ENCODE results near the gene CLHC1. TPM values are rescaled to one million over a fixed set of nuclear protein-coding genes. Genes with fewer than 3 reads are reported as not detected.
"Not testable (repeated sequence)": the region's sequence is repeated elsewhere in the genome, so short reads cannot be mapped to it uniquely, and the experiment has no call there.

Gene CLHC1
- 10 to 100 TPM; 29.1 to 34.2 TPM for total RNA-seq
- polyA plus RNA-seq = 1 to 10 TPM; 1.8 to 3.5 (median 2.2) TPM
- total RNA-seq = 2.1 to 9.1 (median 5.1) reads per million in 6 experiments

DNA sequence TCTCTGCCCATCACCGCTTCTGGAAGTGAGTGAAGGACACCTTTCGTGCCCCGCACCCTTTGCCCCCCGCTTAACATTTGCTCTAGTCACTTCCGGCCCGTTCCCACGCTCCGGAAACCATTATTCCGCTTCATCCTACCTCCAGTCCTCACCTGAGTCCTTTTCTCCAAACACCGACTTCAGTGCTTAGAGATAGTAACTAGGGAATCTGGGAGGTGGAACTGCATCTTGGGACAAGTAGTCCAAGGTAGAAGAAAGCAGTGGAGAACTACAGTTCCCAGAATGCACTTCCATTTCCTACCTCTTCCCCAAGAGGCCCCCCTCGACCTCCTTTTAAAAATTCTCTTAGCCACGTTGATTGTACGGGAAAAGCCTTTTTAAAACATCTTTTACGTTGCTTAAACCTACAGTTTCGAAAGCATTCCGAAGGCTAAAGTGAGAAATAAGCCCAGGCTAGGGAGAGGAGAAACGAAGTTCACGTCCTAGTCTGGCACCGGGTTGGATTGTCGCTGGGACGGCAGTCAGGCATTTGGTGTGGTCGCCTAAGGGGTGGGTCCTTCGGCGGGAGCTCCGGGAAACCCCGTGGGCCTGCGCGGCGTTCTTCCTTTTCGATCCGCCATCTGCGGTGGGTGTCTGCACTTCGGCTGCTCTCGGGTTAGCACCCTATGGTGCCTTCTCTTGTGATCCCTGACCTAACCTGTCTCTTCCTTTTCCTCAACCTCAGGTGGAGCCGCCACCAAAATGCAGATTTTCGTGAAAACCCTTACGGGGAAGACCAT, at the start of gene CLHC1, which contains the start of gene RPS27A:
CLHC1 (minus strand) TSS at position 210 of the 779 bp plus-strand sequence. CDS start 9,882 bp downstream, outside the sequence.
RPS27A (plus strand) TSS at position 605 of the 779 bp plus-strand sequence; CDS start at position 742, 137 bp downstream.
- peaks cover 6 to 40% (median 15%) of the 10 kb centered on the region in 3 donors for H3K36me3 Mint-ChIP-seq
- peaks cover 0 to 10% (median 0%) of the 10 kb centered on the region in 9 donors for H3K9me3 Mint-ChIP-seq
- POLR2A ChIA-PET = interaction anchor here (0.6 to 1.9 kb wide), 16 partner anchors 9 to 510 kb away, joined by 3 to 49 read pairs (median 5); partner anchors contain the start of genes CFAP36, MTIF2, PPP4R3B and RTN4

DNA sequence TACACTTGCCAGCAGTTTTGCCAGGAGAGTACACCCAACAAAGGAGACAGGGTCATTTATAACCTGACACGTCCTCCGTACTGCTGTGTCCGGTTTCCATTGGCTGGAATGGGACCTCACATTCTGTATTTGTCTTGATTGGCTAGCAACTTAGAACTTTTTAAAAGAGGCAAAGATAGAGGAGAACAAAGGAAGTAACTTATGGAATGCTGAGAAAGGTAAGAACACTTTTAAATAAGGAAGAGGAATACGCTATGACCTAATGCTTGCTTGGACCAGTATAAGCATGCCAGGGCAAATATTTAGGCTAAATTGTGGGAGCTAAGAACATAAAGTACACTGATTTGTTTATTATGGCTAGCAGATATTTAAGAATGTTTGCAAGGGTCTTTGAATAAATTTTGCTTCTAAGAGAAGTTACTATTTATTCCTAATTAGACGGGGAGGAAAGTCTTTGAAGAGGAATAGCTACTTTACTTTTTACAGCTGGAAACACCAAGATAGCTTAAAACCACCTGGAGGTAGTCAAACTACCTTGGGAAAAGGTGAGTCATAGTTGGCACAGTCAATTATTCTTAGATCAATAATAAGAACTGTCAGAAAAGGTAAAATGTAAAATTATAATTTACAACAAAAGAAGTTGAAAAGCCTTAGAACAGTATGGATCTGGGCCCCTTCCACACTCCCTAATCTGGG, 48.9 kb upstream of the CLHC1 start:
- H3K9me3 Mint-ChIP-seq, H3K27me3 Mint-ChIP-seq, H3K36me3 Mint-ChIP-seq, DNase-seq, ATAC-seq: not testable (repeated sequence)
- Mint-ChIP-seq H3K4me3 (peak overlapping the region; percentile 40 to 96 (median 70)), H3K4me1 (peaks cover 9 to 30% (median 23%) of the 10 kb centered on the region in 4 donors), H3K27ac (peak overlapping the region; percentile 9 to 99 (median 98))
- POLR2A ChIA-PET = interaction anchor here (0.6 to 2.3 kb wide), 4 partner anchors 11 to 239 kb away, joined by 3 to 17 read pairs (median 4); partner anchors contain the start of genes CFAP36 and MTIF2

More for the DNA sequence above, at the start of gene CLHC1, which contains the start of gene RPS27A:
- H3K4me1 Mint-ChIP-seq = peaks cover 30 to 69% (median 68%) of the 10 kb centered on the region in 4 donors
- no peaks in the 10 kb centered on the region for H3K27me3 Mint-ChIP-seq
- DNase-seq = peak; percentile 85 to 99 (median 92)
- peak within 1 kb of the TSS; percentile 96 to 100 (median 100) for H3K4me3 Mint-ChIP-seq
- peak; percentile 84 to 90 for ATAC-seq
- H3K27ac Mint-ChIP-seq = peak within 1 kb of the TSS; percentile 97 to 100 (median 99)

DNA sequence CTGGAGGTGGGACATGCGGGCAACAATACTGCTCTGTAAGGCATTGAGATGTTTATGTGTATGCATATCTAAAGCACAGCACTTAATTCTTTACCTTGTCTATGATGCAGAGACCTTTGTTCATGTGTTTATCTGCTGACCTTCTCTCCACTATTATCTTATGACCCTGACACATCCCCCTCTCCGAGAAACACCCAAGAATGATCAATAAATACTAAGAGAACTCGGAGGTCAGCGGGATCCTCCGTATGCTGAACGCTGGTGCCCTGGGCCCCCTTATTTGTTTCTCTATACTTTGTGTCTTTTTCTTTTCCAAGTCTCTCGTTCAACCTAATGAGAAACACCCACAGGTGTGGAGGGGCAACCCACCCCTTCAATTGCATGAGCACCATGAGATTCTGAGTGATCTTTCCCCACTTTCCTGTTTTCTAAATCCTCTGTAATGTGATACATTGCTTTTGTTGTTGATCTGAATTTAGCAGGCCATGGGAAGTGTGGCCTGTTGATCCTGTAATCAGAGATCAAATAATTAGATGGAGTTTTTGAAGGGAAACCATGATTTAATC, 47.8 kb upstream of the CLHC1 start:
- not testable (repeated sequence) for H3K27me3 Mint-ChIP-seq, H3K36me3 Mint-ChIP-seq, DNase-seq, H3K9me3 Mint-ChIP-seq, ATAC-seq
- Mint-ChIP-seq H3K27ac (peak overlapping the region in 3 of 10 donors; percentile 15 to 49 (median 48)), H3K4me3 (peak overlapping the region in 5 of 10 donors; percentile 6 to 45 (median 11)), H3K4me1 (peaks cover 9 to 26% (median 20%) of the 10 kb centered on the region in 4 donors)
- POLR2A ChIA-PET = interaction anchor here (2.3 kb wide), 1 partner anchor 10 kb away, joined by 17 read pairs; the partner anchor contains the start of gene MTIF2

DNA sequence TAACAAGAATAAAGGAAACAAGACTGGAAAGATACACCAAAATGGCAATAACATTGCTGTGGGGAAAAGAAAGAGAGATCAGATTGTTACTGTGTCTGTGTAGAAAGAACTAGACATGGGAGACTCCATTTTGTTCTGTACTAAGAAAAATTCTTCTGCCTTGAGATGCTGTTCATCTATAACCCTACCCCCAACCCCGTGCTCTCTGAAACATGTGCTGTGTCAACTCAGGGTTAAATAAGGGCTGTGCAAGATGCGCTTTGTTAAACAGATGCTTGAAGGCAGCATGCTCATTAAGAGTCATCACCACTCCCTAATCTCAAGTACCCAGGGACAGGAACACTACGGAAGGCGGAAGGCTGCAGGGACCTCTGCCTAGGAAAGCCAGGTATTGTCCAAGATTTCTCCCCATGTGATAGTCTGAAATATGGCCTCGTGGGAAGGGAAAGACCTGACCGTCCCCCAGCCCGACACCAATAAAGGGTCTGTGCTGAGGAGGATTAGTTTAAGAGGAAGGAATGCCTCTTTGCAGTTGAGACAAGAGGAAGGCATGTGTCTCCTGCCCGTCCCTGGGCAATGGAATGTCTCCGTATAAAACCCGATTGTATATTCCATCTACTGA, 47.2 kb upstream of the CLHC1 start:
- POLR2A ChIA-PET, H3K4me3 Mint-ChIP-seq, ATAC-seq, H3K36me3 Mint-ChIP-seq, H3K27me3 Mint-ChIP-seq, H3K9me3 Mint-ChIP-seq, DNase-seq: not testable (repeated sequence)
- peak overlapping the region in 3 of 10 donors; percentile 6 to 49 (median 14) for H3K27ac Mint-ChIP-seq
- peaks cover 9 to 23% (median 17%) of the 10 kb centered on the region in 4 donors for H3K4me1 Mint-ChIP-seq

DNA sequence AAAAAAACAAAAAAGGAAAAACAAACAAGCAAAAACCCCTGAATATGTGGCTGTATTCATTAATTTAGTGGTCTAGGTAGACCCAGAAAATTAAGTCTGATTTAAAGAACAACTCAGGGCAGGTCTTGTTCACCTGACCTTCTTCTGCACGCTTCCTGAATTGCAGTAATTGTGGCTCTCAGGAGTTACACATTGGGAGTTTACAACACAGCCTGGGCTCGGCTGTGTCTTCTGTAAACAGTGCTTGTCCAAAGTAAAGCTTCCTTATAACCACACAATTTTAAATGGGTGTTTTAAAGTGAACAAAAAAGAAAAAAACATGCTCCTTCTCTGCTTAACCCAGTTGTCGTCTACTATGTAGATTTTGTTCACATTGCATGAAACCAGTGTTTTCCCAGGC, 45.2 kb upstream of the CLHC1 start:
- peaks cover 0 to 6% (median 4%) of the 10 kb centered on the region in 4 donors for H3K4me1 Mint-ChIP-seq
- H3K4me3 Mint-ChIP-seq = no peak overlapping the region
- DNase-seq = no peak
- H3K36me3 Mint-ChIP-seq = no peaks in the 10 kb centered on the region
- POLR2A ChIA-PET = no interaction called here
- no peaks in the 10 kb centered on the region for H3K9me3 Mint-ChIP-seq
- H3K27me3 Mint-ChIP-seq = peaks cover 0 to 3% (median 0%) of the 10 kb centered on the region in 5 donors
- ATAC-seq = no peak
- H3K27ac Mint-ChIP-seq = no peak overlapping the region

DNA sequence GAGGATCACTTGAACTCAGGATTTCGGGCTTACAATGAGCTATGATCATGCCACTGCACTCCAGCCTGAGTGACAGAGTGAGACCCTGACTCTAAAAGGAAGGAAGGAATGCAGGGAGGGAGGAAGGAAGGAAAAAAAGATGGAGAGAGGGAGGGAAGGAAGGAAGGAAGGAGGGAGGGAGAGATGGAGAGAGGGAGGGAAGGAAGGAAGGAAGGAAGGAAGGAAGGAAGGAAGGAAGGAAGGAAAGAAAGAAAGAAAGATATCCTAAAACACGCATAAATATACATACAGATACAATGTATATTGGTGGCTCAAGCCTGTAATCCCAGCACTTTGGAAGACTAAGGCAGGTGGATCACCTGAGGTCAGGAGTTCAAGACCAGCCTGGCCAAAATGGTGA, 42.3 kb upstream of the CLHC1 start:
- DNase-seq, ATAC-seq, POLR2A ChIA-PET, H3K9me3 Mint-ChIP-seq, H3K27me3 Mint-ChIP-seq, H3K4me3 Mint-ChIP-seq, H3K27ac Mint-ChIP-seq, H3K36me3 Mint-ChIP-seq: not testable (repeated sequence)
- H3K4me1 Mint-ChIP-seq = peaks cover 6 to 15% (median 11%) of the 10 kb centered on the region in 4 donors

DNA sequence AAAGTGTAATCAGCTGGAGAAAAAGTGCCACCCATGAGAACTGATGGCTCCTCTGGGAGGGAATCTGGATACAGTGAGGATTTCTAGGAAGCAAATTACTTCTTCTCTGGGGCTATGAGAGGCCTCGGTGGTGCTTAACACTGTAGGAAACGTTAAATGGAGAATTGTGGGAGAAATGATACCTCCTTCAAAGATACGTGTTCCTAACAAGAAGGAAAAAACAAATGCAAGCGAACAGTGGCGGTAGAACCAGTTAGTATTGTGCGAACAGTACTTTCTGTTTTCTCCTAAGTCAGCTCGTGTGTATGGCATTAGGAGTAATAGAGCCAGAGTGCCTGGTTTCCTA, 37.5 kb upstream of the CLHC1 start:
- ATAC-seq (peak; percentile 8 to 18), DNase-seq (peak in 3 of 10 donors; percentile 13 to 24 (median 18))
- peaks cover 0 to 3% (median 0%) of the 10 kb centered on the region in 5 donors for H3K27me3 Mint-ChIP-seq
- peaks cover 0 to 17% (median 2%) of the 10 kb centered on the region in 3 donors for H3K36me3 Mint-ChIP-seq
- peak overlapping the region; percentile 93 to 98 (median 97) for H3K27ac Mint-ChIP-seq
- H3K9me3 Mint-ChIP-seq = no peaks in the 10 kb centered on the region
- peaks cover 10 to 26% (median 24%) of the 10 kb centered on the region in 4 donors for H3K4me1 Mint-ChIP-seq
- H3K4me3 Mint-ChIP-seq = peak overlapping the region; percentile 89 to 99 (median 96)
- POLR2A ChIA-PET = interaction anchor here (0.6 to 3.1 kb wide), 10 partner anchors 12 to 348 kb away, joined by 3 to 17 read pairs (median 4); partner anchors contain the start of genes CCDC88A, CFAP36, CLHC1 and PPP4R3B

DNA sequence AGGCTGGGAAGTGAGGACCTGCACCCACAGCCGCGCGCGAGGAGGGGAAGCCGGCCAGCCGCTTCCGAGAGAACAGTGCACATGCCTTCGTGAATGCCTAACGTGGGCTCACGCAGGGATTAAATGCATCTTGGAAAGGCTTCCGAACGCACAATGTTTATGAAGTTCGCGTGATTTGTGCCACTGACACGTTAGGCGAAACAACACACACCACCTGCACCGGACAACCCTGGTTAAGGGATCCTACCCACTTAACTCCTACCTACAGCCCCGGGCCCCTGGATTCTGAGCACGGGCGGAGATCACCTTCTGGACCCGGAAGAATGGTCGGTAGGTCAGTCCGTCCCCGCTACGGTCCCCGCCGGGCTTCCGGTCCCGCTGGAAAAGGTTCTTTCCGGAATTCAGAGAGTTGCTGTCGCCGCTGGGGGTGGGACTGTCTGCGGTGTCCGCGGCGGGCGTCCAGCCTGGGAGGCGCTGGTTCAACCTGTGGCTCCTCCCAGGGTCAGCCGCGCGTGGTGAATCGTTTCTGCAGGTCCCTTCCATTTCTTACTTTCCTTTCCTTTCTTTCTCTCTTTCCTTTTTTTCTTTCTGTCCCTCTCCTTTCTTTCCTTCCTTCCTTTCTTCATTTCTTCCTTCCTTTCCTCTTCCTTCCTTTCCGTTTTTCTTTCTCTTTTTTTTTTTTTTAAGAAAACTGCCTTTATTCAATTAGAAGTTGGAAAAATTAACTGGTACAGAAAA, 37.0 kb upstream of the CLHC1 start, which contains the start of gene MTIF2:
MTIF2 (minus strand) TSS at position 325 of the 738 bp plus-strand sequence. CDS start 5,373 bp downstream, outside the sequence.
- Mint-ChIP-seq H3K36me3 (peaks cover 0 to 22% (median 5%) of the 10 kb centered on the region in 3 donors), H3K27me3 (no peaks in the 10 kb centered on the region), H3K9me3 (no peaks in the 10 kb centered on the region), H3K27ac (peak within 1 kb of the TSS; percentile 93 to 98 (median 97)), H3K4me3 (peak within 1 kb of the TSS; percentile 89 to 99 (median 96)), H3K4me1 (peaks cover 10 to 27% (median 25%) of the 10 kb centered on the region in 4 donors)
- POLR2A ChIA-PET = interaction anchor here (0.6 to 3.1 kb wide), 13 partner anchors 9 to 349 kb away, joined by 3 to 17 read pairs (median 4); partner anchors contain the start of genes CFAP36, CLHC1, PPP4R3B and RPS27A
- ATAC-seq (peak; percentile 89 to 91), DNase-seq (peak; percentile 71 to 90 (median 80))

DNA sequence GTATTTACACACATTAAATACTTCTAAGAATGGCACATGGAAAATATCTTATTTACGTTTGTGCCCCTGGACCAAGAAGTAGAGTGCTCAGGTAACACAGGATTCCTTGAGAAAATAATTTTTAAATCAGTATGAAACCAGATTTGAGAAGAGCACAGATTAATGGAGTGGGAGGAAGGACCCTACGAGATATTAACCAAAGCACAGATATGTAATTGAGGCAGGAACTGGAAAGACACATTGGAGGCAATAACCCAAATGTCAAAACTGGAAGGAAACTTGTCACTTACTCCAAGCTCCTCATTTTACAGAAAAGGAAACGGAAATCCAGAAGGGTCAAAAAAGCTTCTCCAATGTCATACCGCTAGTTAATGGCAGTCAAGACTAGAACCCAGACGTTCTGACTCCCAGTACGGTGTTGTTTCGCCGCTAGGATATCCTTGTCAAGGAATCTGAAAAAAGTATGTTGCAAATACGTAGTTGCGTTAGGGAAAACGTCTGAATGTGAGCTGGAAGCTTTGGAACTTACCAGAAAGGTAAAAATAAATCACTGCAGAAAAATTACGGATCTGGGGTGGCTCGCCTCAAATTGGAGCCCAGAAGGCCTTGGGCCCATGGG, 36.3 kb upstream of the CLHC1 start:
- POLR2A ChIA-PET = interaction anchor here (0.8 to 3.1 kb wide), 6 partner anchors 8 to 44 kb away, joined by 3 to 14 read pairs (median 4); partner anchors contain the start of genes CLHC1 and RPS27A
- Mint-ChIP-seq H3K27ac (peak overlapping the region; percentile 93 to 98 (median 97)), H3K27me3 (no peaks in the 10 kb centered on the region), H3K4me3 (peak overlapping the region; percentile 89 to 99 (median 96)), H3K36me3 (peaks cover 0 to 29% (median 11%) of the 10 kb centered on the region in 3 donors), H3K9me3 (no peaks in the 10 kb centered on the region), H3K4me1 (peaks cover 10 to 27% (median 25%) of the 10 kb centered on the region in 4 donors)
- DNase-seq (peak in 1 of 10 donors; percentile 11), ATAC-seq (peak in 1 of 2 donors; percentile 5)

DNA sequence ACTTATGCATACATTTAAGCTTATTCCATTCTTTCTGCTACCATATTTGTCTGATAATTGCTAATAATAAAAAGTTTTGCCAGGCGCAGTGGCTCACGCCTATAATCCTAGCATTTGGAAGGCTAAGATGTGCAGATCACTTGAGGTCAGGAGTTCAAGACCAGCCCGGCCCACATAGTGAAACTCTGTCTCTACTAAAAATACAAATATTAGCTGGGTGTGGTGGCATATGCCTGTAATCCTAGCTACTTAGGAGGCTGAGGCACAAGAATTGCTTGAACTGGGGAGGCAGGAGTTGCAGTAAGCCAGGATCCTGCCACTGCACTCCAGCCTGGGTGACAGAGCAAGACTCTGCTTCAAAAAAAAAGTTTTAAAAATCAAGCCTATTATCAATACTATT, 27.5 kb upstream of the CLHC1 start:
- peaks cover 0 to 84% (median 22%) of the 10 kb centered on the region in 3 donors for H3K36me3 Mint-ChIP-seq
- H3K27me3 Mint-ChIP-seq, DNase-seq, ATAC-seq, H3K9me3 Mint-ChIP-seq, H3K4me1 Mint-ChIP-seq, H3K4me3 Mint-ChIP-seq, H3K27ac Mint-ChIP-seq: not testable (repeated sequence)
- POLR2A ChIA-PET = interaction anchor here (0.9 to 1.6 kb wide), 2 partner anchors 9 to 27 kb away, joined by 3 to 5 read pairs; partner anchors contain the start of gene MTIF2
